ENCODE results near the gene POLR1H.

DNA sequence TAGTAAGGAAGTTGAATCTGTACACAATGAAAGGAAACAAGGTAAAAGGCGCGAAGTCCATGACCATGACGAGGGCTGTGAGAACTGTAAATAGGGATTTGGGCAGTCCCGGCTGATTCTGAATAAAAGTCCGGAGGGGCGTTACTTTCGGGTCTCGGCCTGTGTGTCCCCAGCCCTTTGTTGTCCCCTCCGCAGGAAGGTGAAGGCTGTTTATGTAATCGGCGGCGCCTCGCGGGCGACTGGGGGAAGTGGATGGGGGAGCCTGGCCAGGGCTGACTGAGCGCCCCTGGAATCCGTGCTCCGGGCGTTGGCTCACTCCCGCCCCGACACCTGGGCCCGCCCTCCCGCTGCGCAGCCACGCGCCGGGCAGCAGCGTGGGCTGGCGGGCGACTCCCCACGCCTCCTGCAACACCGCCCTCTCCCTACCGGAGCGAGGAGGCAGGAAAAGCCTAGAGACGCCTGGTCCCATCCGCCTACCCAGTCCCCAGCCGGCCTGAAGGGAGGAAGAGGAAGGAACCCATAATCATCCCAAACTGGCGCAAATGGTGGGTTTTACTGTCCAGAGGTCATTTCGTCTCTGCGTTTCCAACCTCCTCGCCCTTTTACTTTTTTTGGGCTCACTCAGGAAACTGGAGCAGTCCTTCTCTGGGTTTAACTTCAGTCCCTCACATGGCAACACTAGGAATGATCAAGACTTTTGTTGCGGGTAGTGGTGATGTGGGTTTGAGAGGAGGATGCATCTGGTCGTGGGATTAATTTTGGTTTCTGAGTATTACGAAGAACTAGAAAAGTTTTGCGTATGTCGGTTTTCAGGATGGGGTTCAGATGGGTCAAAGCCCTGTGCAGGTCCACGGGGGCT is 39.7 kb downstream of the POLR1H start:
- no peak for TF ChIP-seq POLR2A (IDR thresholded peaks at IDR 0.05)
- TF ChIP-seq, protein P1, sequence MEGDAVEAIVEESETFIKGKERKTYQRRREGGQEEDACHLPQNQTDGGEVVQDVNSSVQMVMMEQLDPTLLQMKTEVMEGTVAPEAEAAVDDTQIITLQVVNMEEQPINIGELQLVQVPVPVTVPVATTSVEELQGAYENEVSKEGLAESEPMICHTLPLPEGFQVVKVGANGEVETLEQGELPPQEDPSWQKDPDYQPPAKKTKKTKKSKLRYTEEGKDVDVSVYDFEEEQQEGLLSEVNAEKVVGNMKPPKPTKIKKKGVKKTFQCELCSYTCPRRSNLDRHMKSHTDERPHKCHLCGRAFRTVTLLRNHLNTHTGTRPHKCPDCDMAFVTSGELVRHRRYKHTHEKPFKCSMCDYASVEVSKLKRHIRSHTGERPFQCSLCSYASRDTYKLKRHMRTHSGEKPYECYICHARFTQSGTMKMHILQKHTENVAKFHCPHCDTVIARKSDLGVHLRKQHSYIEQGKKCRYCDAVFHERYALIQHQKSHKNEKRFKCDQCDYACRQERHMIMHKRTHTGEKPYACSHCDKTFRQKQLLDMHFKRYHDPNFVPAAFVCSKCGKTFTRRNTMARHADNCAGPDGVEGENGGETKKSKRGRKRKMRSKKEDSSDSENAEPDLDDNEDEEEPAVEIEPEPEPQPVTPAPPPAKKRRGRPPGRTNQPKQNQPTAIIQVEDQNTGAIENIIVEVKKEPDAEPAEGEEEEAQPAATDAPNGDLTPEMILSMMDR (IDR thresholded peaks at IDR 0.05), result no peak
